Stimulated activated CD8-positive, alpha-beta memory T cell treated with anti-CD3 and anti-CD28 coated beads, Interleukin-2, amount 100 ng/mL, for 48 hours (primary cell): Measurements from ENCODE around the gene DESI1.
"Not testable (repeated sequence)": the region's sequence is repeated elsewhere in the genome, so short reads cannot be mapped to it uniquely, and the experiment has no call there.

ENCODE experiments used
- DNase-seq, 2 donors: peaks; one replicate each; pipeline ENCODE4 v3.0.0-alpha.2; 2020; ENCODE audit warnings: low read depth in 2 of 2

Gene DESI1

GRCh38 chr22:41558241-41558630, 62.6 kb downstream of the DESI1 start:
- not testable (repeated sequence) for DNase-seq

GRCh38 chr22:41557401-41558240, 63.2 kb downstream of the DESI1 start:
- no peak for DNase-seq

GRCh38 chr22:41556561-41556960, 64.3 kb downstream of the DESI1 start:
- no peak for DNase-seq

- no peak for DNase-seq
Observed at GRCh38 chr22:41555325-41555982, 65.4 kb downstream of the DESI1 start.

GRCh38 chr22:41551877-41552582, 68.8 kb downstream of the DESI1 start:
- no peak for DNase-seq

GRCh38 chr22:41550952-41551491, 69.8 kb downstream of the DESI1 start:
- DNase-seq = no peak

- DNase-seq = no peak
Observed at GRCh38 chr22:41548830-41549211, 72.0 kb downstream of the DESI1 start.
